ENCODE measurements around the gene DSG3.
"Not testable (repeated sequence)": the region's sequence is repeated elsewhere in the genome, so short reads cannot be mapped to it uniquely, and the experiment has no call there.

DSG3 gene

GRCh38 chr18:31494705-31495244, 47.2 kb downstream of the DSG3 start:
- DNase-seq, result not testable (repeated sequence)

GRCh38 chr18:31497404-31497835, 49.9 kb downstream of the DSG3 start:
- no peak for DNase-seq

GRCh38 chr18:31497836-31498573, 50.5 kb downstream of the DSG3 start, which contains the start of gene DSG2:
Gene DSG2, plus strand, starts transcription at chr18:31498177. Its CDS starts 75 bp downstream, at chr18:31498252.
- DNase-seq, result no peak

- DNase-seq, result no peak
These were observed 51.3 kb downstream of the DSG3 start for GRCh38 chr18:31498574-31499524.

- DNase-seq, result no peak
These were observed 52.6 kb downstream of the DSG3 start for GRCh38 chr18:31500051-31500688.

- DNase-seq, result no peak
These were observed 55.5 kb downstream of the DSG3 start for GRCh38 chr18:31503011-31503410.

- no peak for DNase-seq
These were observed 57.1 kb downstream of the DSG3 start for GRCh38 chr18:31504455-31505147.

- DNase-seq, result no peak
These were observed 57.6 kb downstream of the DSG3 start for GRCh38 chr18:31505156-31505555.

GRCh38 chr18:31506024-31506742, 58.6 kb downstream of the DSG3 start:
- no peak for DNase-seq

- DNase-seq, result not testable (repeated sequence)
These were observed 59.6 kb downstream of the DSG3 start for GRCh38 chr18:31507124-31507523.

- no peak for DNase-seq
These were observed 61.2 kb downstream of the DSG3 start for GRCh38 chr18:31508781-31509180.

GRCh38 chr18:31509571-31509970, 62.0 kb downstream of the DSG3 start:
- no peak for DNase-seq

- no peak for DNase-seq
These were observed 62.8 kb downstream of the DSG3 start for GRCh38 chr18:31510319-31510718.

GRCh38 chr18:31511098-31511497, 63.6 kb downstream of the DSG3 start:
- no peak for DNase-seq

- no peak for DNase-seq
These were observed 64.7 kb downstream of the DSG3 start for GRCh38 chr18:31512203-31512764.

- DNase-seq, result no peak
These were observed 65.8 kb downstream of the DSG3 start for GRCh38 chr18:31513189-31513935.

GRCh38 chr18:31516437-31516836, 68.9 kb downstream of the DSG3 start:
- DNase-seq, result no peak

- no peak for DNase-seq
These were observed 78.8 kb downstream of the DSG3 start for GRCh38 chr18:31526374-31526773.
